HG02623 (cell line): ENCODE data around the gene ZNF99.
"Not testable (repeated sequence)": the region's sequence is repeated elsewhere in the genome, so short reads cannot be mapped to it uniquely, and the experiment has no call there.

Source experiments
- ATAC-seq: cut with Tn5 transposase; IDR thresholded peaks from one replicate; pipeline ENCODE4 v1.9.1; 2021; ENCODE audit warnings: moderate library complexity; ENCODE audit not compliant: unreplicated experiment

Gene ZNF99

GRCh38 chr19:22783651-22784410, at the start of gene ZNF99:
ZNF99 (minus strand) TSS chr19:22784151; CDS start chr19:22784016, 135 bp downstream.
- ATAC-seq: no peak

DNA sequence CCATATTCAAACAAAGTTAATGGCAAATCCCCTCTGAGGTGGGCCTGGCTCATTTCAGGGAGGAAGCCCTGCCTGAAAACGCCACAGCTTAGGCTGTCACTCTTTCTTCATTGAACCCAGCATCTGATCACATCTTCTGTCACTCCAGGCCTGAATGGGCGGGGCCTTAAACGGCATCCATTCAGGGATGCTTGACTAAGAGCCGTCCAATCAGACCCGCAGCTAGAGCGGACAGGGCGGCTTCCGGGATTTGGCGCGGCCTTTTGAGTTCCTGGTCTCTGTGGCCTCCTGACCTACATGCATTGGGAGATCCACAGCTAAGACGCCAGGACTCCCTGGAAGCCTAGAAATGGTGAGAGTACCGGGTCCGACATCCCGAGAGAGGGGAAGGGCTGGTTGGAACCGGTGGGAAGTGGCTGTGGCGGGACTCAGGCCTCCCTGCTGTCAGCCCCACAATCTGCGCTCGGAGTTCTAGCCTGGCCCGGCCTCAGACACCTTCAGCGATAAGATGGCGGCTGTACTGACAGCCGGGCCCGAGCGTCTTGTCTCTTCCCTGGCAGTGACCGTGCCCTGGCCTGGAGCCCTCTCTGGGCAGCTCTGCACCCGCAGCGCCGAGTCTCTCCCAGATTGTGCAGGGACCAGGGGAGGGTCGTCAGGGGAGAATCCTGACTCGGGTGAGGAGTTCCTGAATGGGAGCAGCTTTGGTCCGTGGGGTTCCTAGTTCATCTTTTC, 48.2 kb upstream of the ZNF99 start, which contains the start of gene ZNF723:
TSS of gene ZNF723 (plus strand) at position 261 of the 732 bp plus-strand sequence. CDS start at position 350, 89 bp downstream.
- no peak for ATAC-seq

DNA sequence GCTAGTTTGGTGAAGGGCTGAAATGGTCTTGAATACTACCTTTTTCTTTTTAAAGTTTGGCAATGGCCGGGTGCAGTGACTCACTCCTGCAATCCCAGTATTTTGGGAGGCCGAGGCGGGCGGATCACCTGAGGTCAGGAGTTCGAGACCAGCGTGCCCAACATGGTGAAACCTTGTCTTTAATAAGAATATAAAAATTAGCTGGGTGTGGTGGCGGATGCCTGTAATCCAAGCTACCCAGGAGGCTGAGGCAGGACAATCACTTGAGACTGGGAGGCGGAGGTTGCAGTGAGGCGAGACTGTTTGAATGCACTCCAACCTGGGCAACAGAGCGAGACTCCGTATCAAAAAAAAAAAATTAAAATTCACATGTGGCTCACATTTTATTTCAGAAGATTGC, 47.3 kb upstream of the ZNF99 start:
- no peak for ATAC-seq

GRCh38 chr19:22814124-22814523, 30.2 kb upstream of the ZNF99 start:
- ATAC-seq: no peak

GRCh38 chr19:22807061-22807835, 23.3 kb upstream of the ZNF99 start:
- ATAC-seq: no peak

DNA sequence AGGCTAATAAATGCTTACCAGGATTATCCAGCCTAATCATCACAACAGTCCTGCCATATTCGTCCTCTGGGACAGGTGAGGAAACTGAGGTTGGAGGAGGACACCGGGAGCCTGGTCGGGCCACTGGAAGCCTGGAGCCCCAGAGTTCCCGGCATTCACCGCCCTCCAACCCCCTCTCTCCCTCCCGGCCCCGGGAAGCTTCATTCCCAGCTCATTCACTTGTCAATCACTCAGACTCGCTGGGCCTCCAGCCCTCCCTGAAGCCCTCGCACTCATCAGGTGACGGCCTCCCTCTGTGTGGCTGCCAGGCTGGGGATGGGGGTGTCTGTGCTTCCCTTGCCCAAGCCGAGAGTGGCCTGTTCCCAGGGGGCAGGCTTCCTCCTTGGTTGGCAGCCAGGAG, 22.5 kb upstream of the ZNF99 start:
- no peak for ATAC-seq

DNA sequence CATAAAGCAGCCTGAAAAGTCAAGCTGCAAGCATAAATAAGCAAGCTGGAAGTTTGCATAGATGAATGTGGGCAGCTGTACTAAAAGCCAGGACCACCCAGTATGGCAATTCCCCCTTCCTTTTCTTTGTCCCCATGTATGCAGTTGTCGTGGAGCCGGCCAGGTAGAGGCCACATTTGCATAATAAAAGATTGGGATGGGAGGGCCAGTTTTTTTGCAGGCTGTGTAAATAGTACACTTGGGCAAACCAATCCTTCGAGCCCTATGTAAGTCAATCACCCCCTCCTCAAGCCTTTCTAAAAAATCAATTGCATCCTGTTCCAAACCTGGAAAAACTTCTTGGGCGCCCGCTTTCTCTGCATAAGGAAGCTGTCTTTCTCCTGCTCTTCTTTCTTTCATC, 13.1 kb upstream of the ZNF99 start:
- no peak for ATAC-seq

GRCh38 chr19:22792863-22793262, 8.9 kb upstream of the ZNF99 start:
- not testable (repeated sequence) for ATAC-seq

DNA sequence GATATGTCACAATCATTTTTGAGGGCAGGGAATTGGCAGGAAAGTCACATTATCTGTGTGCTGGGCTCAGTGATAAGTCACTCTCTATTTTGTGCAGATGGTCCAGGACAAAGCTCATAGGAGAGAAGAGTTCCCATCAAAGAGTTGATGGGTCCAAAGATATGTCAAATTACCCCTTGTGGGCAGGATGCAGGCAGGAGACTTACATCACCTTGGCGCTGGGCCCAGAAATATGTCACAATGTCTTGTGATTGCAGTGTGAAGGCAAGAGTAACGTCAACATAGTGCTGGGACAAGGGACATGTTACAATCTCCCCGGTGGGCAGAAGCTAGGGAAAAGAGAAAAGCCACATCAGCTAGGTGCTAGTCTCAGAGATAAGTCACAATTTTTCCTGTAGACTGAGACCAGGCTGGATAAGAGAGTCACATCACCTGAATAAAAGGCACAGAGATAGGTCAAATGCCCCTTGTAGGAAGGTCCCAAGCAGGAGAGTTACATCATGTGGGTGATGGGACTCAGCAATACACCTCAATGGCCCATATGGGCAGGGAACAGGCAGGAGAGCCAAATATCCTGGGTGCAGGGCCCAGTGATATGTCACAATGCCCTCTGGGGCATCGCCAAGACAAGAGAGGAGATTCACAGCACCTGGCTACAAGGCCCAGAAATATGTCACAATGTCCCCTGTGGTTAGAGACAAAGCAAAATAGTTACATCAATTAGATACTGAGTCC, 47.9 kb downstream of the ZNF99 start:
- ATAC-seq: no peak

GRCh38 chr19:22733691-22734090, 50.3 kb downstream of the ZNF99 start:
- ATAC-seq: no peak

- ATAC-seq: not testable (repeated sequence)
Observed at GRCh38 chr19:22728214-22728613, 55.7 kb downstream of the ZNF99 start.

DNA sequence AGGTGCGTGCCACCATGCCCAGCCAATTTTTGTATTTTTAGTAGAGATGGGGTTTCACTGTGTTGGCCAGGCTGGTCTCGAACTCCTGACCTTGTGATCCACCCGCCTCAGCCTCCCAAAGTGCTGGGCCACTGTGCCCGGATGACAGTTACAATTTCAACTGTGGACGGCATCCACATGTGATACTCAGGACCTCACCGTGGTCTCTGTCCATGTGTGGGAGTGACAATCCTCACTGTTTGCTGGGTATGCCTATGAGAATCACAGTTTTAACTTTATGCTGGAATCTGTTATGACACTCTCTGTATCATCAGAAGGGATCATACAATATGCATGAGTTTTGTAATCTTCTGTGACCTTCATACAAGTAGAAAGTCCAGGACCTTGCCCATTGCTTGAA, 62.4 kb downstream of the ZNF99 start:
- ATAC-seq: not testable (repeated sequence)

DNA sequence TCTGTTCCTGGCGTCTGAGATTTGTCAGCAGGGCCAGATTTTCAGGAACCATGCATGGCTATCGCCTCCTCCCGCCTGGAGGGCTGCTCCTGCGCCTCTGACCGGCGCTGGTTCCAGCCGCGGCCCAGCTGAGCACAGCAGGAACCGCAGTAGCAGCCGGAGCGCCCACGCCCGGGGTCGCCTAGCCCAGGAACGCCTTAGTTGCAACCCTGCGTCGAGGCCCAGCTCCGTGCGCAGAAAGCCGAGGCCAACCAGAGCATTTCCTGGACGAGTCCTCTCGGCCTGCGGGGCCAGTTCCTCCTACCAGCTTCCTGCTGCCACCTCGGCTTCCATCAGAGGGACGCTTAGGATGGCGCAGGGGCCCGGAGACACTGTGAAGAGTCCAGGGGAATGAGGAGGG, 75.0 kb downstream of the ZNF99 start:
- ATAC-seq: no peak

- not testable (repeated sequence) for ATAC-seq
Observed at GRCh38 chr19:22703096-22703495, 80.9 kb downstream of the ZNF99 start.

DNA sequence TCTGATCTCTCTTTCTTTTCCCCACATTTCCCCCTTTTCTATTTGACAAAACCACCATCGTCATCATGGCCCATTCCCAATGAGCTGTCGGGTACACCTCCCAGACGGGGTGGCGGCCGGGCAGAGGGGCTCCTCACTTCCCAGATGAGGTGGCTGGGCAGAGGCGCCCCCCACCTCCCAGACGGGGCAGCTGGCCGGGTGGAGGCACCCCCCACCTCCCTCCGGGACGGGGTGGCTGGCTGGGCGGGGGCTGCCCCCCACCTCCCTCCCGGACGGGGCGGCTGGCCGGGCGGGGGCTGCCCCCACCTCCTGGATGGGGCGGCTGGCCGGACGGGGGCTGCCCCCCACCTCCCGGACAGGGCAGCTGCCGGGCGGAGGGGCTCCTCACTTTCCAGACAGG, 81.3 kb downstream of the ZNF99 start:
- ATAC-seq: not testable (repeated sequence)
